ENCODE data around the gene EPHA2. TPM values are rescaled to one million over a fixed set of nuclear protein-coding genes. Genes with fewer than 3 reads are reported as not detected.

Gene EPHA2
- polyA plus RNA-seq, 1 of the 3 experiments (the other 2 are of a cell fraction): 126 TPM

- no peaks in the 10 kb centered on the region for H4K20me1 ChIP-seq (ENCODE audit: insufficient read depth)
- no peak overlapping the region for H3K4me3 ChIP-seq (ENCODE audit: low read depth in 2 of 2, low read length in 1 of 2)
- H3K9me2 ChIP-seq: no peaks in the 10 kb centered on the region
- DNase-seq: no peak
- no peaks in the 10 kb centered on the region for H3K79me2 ChIP-seq (ENCODE audit: insufficient read depth)
- no peak overlapping the region for H3K9ac ChIP-seq
- no peaks in the 10 kb centered on the region for H3K27me3 ChIP-seq (ENCODE audit: insufficient read depth)
- ChIA-PET CTCF (interaction anchor here (1.3 to 1.6 kb wide), 2 partner anchors 15 to 93 kb away, joined by 5 to 7 read pairs; no protein-coding TSS in a partner anchor), POLR2A (no interaction called here)
- H3K27ac ChIP-seq (ENCODE audit: low read depth in 2 of 2, low read length in 1 of 2): no peak overlapping the region
- H3K4me1 ChIP-seq (ENCODE audit: control insufficient read depth in 1 of 2, insufficient read depth in 2 of 2, low read depth in 1 of 2, low read length in 1 of 2): peaks cover 32 to 39% of the 10 kb centered on the region in 2 experiments; a peak in 3 of 4 replicates
- 94% methylated on average over 14 of the region's 15 CpGs for WGBS (ENCODE audit: low lambda C conversion rate)
- H2AFZ ChIP-seq (ENCODE audit: low read depth): no peak overlapping the region
- peaks cover 17% of the 10 kb centered on the region for H3F3A ChIP-seq (replicated peaks; ENCODE audit: insufficient read depth)
- no peak overlapping the region for H3K4me2 ChIP-seq
- H3K36me3 ChIP-seq (replicated peaks in 1 of 2; ENCODE audit: control insufficient read depth in 1 of 2, insufficient read depth in 2 of 2, low read length in 1 of 2): no peaks in the 10 kb centered on the region
- no peak for TF ChIP-seq MXI1 (IDR thresholded peaks at IDR 0.05; ENCODE audit: low read depth, low read length)
- TF ChIP-seq TAF1 (IDR thresholded peaks at IDR 0.05; ENCODE audit: borderline replicate concordance, low read depth, low read length): no peak
- no peak for TF ChIP-seq RFX5 (IDR thresholded peaks at IDR 0.05; ENCODE audit: low read length)
- TF ChIP-seq MAX (IDR thresholded peaks at IDR 0.05; ENCODE audit: low read depth): no peak
- TF ChIP-seq GATA2 (CRISPR knock-in tag; IDR thresholded peaks at IDR 0.05): no peak
- no peak for TF ChIP-seq NFIC (IDR thresholded peaks at IDR 0.05; ENCODE audit: borderline replicate concordance)
- TF ChIP-seq FOSL2 (IDR thresholded peaks at IDR 0.05; ENCODE audit: borderline replicate concordance, low read depth): no peak
- TF ChIP-seq TEAD4 (IDR thresholded peaks at IDR 0.05; ENCODE audit: borderline replicate concordance, insufficient read depth): no peak
- TF ChIP-seq CTCF (IDR thresholded peaks at IDR 0.05): no peak
- TF ChIP-seq REST (IDR thresholded peaks at IDR 0.05; ENCODE audit: low read depth, low read length): no peak
- no peak for TF ChIP-seq PBX3 (IDR thresholded peaks at IDR 0.05)
- no peak for TF ChIP-seq CHD2 (IDR thresholded peaks at IDR 0.05; ENCODE audit: low read length, partially characterized antibody)
- no peak for TF ChIP-seq EZH2phosphoT487 (IDR thresholded peaks at IDR 0.05; ENCODE audit: borderline replicate concordance, low read depth)
- no peak for TF ChIP-seq POLR2AphosphoS5 (IDR thresholded peaks at IDR 0.05; ENCODE audit: low read depth, low read length)
- TF ChIP-seq USF1 (IDR thresholded peaks at IDR 0.05; ENCODE audit: borderline replicate concordance, low read depth): no peak
- H3K9me3 ChIP-seq: no peaks in the 10 kb centered on the region
Measured at GRCh38 chr1:16172218-16172830, 16.5 kb upstream of the EPHA2 start.
